ENCODE data around the gene TAOK2.
A peak's percentile ranks its signal among the peaks of the same experiment; 100 is the strongest.
"Not testable (repeated sequence)": the region's sequence is repeated elsewhere in the genome, so short reads cannot be mapped to it uniquely, and the experiment has no call there.

The TAOK2 gene

DNA sequence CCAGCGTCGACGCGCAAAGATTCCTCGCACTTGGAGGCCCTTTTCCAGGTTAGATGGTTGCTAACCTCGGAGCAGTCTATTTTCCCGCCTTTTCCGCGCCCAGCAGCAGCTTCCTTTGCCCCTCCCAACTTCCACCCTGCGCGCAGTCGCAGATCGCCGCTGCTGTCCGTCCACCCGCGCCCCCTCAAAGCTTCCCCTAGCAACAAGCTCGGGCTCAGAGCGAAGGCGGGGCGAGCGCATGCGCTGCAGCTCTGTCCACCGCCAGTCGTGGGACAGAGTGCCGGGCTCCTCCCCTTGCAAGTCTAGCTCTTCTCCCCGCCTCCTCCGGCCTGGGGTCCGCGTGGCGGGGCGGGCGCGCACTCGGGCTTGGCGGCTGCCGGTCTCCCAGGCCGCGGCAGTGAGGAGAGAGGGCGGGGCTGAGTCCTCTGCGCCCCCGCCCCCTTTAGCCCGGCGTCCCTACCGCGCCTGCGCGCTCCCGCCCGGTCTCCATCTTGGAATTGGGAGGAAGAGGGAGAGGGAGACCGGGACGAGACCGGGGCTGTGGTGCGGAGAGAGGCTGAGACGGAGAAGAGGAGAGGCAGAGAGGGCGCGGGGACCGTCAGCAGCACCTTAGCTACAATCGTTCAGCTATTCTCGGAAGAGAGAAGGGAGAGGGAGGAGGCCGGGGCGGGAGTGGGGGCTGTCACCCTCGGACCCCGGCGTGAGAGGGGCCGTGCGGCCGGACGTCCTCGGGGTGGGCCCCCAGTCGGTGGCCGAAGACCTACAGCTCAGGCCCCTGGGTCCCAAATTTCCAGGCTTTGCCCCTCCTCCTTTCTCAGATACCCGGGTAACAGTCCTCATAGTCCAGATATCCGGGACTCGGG lies at the start of gene TAOK2:
TSS of gene TAOK2 (plus strand) at position 485 of the 863 bp plus-strand sequence. CDS start 3,905 bp downstream, outside the sequence.
- peak; percentile 98 for DNase-seq

DNA sequence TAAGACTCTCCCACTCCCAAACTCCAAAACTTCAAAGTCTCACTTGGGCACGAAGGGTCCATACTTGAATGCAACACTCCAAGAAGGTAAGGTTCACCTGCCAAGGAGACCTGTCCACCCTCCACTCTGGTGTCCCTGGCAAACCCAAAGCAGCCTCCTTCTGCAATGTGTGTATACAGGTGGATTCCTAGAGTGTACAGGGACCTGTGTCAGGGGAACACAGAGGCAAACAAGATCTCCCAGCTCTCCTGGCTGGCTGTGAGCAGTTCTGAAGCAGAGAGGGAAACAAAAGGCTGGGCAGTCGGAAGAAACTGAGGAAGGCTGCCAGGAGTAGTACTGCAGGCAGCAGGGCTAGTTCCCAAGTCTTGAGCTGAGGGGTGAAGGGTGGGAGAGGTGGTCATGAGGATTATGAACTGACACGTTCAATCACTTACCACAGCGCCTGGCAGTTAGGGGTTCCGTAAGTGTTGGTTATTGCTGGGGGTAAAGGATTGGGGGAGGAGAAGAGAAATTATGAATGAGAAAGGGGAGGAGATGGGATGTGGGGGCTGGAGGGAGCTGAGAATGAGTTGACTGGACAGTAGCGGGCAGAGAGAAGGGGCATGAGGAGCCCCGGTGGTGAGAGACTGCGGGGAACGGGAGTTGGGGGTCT lies 48.4 kb upstream of the TAOK2 start:
- no peak for DNase-seq

DNA sequence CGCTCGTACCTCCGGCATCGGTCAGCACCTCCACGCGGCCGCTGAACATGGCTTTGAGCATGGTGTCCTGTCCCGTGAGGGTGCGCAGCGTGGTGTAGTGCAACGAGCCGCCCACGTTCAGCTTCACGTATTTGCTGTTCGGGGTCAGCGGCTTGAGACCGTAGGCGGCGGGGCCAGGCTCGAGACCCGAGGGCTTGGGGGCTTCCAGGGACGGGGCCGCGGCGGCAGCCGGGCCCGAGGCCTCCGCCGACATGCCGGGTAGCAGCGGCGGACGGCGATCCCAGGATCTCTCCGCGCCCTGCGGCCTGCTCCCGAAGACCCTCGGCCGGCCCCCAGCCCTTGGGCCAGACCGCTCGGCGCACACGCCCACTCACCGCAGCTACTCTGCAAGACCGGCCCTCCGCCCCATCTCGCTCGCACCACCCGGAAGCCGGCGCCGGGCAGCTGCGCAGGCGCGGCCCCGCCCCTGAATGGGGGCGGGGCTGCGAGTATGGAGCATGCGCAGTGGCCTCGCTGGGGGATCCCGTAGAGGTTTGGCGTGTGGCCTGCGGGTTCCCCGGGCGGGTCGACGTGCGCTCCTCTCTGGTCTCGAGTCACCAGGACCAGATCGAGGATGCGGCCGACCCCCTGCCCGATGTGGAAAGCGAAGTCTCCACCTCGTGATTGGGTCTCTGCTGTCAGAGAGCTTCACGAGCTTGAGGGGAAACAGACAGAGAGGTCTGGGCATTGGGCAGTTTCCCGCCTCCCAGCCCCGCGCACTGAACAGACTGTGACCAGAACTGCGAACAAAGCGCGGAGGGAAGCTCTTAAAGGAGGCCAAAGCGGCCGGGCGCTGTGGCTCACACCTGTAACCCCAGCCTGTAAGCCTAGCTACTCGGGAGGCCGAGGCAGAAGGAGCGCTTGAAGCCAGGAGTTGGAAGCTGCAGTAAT lies 47.6 kb upstream of the TAOK2 start, which contains the start of gene KCTD13:
TSS of gene KCTD13 (minus strand) at position 446 of the 930 bp plus-strand sequence. CDS start at position 253, 193 bp downstream.
- peak; percentile 86 for DNase-seq

DNA sequence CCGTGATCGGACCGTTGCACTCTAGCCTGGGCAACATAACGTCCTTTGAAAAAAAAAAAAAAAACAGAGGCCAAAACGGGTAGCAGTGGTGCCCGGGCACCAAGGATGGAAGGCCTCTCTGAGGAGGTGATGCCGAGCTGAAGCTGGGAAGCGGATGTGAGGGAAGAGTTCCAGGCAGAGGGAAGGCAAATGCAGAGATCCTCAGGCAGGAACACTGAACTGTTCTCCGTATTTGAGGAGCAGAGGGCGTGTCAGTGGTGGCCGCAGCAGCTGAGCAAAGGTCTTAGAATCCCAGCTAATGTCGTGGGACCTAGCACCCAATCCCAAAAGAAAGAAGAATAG lies 47.0 kb upstream of the TAOK2 start:
- DNase-seq: no peak

DNA sequence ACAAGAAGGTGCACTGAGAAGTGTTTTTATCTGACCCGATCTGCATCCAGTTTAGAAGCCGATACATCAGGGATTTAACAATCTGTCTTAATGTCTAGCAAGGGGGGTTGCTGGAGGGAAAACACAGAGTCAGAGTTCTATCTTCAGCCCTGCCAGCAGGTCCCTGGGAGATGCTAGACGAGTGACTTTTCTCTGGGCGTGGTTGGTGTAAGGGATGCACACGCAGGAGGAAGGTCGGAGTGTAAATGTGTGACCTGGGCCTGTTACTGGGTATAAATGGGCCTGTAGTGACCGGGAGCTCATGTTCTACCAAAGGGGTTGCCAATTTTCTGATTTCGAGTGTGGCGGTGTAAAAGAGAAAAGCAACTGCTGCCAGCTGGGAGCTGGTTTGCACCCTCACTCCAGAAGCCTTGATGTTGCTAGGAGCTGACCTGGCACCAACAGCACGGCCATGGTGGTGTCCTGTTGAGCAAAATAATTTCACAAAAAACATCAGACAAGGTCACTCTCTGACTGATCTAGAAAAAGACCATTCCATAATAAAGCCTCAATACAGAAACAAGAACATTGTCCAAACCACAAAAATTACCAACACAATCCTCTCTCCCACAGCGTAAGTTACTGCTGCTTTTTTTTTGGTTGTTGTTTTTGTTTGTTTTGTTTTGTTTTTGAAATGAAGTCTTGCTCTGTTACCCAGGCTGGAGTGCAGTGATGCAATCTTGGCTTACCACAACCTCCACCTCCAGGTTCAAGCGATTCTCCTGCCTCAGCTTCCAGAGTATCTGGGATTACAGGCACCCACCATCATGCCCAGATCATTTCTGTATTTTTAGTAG lies 46.4 kb upstream of the TAOK2 start:
- DNase-seq: no peak

DNA sequence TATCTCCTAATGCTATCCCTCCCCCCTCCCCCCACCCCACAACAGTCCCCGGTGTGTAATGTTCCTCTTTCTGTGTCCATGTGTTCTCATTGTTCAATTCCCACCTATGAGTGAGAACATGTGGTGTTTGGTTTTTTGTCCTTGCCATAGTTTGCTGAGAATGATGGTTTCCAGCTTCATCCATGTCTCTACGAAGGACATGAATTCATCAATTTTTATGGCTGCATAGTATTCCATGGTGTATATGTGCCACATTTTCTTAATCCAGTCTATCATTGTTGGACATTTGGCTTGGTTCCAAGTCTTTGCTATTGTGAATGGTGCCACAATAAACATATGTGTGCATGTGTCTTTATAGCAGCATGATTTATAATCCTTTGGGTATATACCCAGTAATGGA lies 41.9 kb upstream of the TAOK2 start:
- DNase-seq: not testable (repeated sequence)

DNA sequence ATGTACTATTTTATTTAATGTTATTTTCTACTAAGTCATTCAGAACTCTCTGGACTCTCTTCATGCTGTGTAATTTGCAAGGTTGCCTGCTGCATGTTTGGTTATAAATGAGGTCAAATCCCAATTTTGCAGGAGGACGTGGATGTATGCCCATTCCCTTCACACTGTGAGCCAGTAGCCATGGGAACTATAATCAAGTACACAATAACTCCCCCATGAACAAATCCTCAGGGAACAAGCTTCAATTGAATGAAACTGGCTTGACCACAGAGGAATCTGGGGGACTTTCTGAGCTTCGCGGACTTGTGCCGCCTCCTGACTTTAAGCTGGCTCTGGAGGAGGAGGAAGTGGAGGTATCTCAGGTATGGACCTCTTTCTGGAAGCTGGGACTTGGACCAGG lies 33.0 kb upstream of the TAOK2 start:
- no peak for DNase-seq

DNA sequence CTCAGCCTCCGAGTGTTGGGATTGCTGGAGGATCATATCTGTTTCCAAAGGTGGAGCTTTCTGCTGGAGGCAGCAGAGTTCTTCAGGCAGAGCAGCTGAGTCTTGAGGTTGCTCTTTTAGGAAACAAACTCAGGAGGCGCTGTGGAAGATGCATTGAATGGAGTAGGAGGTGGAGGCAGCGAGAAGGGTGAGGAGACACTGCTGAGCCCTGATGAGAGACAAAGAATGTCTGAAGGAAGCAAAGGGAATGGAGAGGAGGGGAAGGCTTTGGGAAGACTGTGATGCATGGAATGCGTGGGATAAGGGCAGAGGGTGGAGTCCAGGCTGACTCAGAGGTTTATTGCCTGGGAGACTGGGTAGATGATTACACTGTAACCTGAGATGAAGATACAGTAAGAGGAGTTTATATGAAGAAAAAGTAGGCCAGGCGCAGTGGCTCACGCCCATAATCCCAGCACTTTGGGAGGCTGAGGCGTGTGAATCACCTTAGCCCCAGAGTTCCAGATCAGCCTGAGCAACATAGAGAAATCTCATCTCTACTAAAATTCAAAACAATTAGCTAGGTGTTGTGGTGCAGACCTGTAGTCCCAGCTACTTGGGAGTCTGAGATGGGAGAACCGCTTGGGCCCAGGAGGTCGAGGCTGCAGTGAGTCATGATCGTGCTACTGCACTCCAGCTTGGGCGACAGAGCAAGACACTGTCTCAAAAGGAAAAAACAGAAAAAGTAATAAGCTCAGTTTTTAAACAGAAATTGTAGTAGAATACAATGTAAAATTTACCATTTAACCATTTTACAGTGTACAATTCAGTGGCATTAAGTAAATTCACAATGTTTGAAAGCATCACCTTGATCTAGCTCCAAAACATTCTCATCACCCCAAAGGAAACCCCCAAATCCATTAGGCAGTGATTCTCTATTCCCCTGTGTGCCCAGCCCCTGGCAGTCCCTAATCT lies 29.5 kb upstream of the TAOK2 start:
- DNase-seq: peak; percentile 53

DNA sequence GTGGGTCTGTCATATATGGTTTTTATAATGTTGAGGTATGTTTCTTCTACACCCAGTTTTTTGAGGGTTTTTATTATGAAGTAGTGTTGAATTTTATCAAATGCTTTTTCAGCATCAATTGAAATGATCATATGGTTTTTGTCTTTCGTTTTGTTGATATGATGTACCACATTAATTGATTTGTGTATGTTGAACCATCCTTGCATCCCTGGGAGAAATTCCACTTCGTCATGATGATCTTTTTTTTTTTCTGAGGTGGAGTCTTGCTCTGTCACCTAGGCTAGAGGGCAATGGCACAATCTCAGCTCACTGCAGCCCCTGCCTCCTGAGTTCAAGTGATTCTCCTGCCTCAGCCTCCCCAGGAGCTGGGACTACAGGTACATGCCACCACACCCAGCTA lies 25.8 kb upstream of the TAOK2 start:
- DNase-seq: no peak

DNA sequence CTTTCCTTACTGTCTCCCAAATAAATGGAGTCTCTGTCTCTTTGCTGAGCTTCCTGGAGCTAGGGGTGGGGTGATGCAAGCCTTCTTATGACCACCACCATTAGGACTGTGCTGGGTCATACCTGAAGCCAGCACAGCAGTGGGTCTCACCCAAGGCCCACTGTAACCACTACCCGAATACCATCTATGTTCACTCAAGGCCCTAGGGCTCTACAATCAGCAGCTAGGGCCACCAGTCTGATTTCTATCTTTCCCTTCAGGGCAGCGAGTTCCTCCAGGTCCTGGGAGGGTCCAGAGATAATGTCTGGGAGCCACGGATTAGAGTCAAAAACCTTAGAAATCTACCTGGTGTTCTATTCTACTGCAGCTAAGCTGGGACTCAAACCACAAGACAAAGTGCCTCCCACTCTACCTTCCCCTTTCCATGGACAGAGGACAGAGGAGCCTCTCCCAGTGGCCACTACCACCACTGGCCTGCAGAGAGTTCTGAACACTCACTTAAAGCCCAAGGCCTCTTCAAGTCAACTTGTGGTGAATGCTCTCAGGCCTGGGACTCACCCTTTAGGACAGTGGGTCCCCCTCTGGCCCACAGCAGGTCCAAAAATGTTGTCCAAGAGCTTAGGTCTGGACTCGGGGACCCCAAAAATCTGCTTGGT lies 22.7 kb upstream of the TAOK2 start:
- no peak for DNase-seq

DNA sequence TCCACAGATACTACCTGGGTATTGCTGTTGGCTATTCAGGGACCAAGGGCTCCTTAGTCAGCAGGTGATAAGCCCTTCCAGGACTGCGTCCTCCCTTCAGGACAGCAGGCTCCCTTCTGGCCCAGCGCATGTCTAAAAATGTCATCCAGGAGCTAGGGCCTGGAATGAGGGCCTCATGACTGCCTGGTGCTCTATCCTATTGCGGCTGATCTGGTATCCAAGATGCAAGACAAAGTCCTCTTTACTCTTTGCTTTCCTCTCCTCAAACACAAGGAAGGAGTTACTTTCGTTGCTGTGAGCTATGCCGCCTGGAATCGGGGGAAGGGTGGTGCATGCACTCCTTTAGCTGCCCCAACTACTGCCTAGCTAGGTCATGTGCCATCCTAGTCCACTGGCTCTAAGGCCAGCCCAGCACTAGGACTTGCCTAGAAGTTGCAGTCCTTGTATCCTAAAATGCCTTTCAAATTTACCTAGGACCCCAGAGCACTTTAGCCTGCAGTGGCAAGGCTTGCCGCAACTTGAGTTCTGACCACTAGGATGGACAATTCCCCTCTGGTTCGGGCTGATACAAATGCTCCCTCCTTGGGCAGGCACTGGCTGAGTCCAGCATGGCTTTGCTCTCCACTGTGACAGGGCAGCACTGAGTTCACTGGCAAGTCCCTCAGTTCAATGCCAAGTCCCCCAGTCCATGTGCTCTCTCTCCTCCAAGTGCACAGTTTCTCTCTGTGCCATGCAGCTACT lies 21.9 kb upstream of the TAOK2 start:
- no peak for DNase-seq

DNA sequence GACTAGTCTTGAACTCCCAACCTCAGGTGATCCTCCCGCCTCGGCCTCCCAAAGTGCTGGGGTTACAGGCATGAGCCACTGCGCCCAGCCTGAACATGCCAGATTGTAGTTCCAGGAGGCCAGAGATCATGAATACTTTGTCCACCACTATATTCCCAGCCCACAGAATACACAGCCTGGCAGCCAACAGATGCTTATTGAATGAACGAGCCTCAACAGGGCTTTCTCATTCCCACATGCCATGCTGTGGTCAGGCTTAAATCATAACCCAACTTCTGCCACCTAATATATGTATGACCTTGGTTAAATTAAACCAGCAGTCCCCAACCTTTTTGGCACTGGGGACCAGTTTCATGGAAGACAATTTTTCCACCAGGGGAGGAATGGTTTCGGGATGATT lies 14.9 kb upstream of the TAOK2 start:
- no peak for DNase-seq

DNA sequence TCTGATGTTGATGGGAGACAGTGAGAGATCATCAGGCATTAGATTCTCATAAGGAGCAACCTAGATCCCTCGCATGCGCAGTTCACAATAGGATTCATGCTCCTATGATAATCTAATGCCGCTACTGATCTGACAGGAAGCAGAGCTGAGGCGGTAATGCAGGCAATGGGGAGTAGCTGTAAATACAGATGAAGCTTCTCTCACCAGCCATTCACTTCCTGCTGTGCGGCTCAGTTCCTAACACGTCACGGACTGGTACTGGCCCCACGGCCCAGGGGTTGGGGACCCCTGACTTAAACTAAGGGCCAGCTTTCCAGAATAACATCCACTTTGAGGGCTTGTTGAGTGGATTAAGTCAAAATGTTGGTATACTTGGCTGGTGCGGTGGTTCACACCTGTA lies 14.4 kb upstream of the TAOK2 start:
- no peak for DNase-seq

DNA sequence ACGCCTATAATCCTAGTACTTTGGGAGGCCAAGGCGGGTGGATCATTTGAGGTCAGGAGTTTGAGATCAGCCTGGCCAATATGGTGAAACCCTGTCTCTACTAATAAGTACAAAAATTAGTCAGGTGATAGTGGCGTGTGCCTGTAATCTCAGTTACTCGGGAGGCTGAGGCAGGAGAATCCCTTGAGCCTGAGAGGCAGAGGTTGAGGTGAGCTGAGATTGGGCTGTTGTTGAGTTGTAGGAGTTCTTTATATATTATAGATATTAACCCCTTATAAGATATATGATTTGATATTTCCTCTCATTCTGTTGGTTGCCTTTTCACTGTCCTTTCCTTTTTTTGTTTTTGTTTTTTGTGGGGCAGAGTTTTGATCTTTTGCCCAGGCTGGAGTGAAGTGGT lies 13.8 kb upstream of the TAOK2 start:
- DNase-seq: not testable (repeated sequence)

DNA sequence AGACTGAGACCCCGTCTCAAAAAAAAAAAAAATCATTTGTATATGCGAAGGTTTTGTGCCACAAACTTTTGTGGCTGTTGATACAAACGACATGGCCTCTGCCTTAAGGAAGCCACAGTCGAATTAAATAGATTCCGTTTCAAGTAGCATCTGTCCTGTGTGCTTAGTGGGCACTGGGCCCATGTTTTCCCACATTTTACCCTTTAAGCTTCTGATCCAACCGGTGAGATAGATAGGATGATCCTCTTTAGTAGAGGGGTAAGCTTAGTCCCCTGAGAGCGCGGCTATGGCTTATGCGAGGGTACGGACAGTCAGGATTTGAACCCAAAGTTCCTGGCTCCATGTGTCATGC lies 12.6 kb upstream of the TAOK2 start:
- DNase-seq: no peak

DNA sequence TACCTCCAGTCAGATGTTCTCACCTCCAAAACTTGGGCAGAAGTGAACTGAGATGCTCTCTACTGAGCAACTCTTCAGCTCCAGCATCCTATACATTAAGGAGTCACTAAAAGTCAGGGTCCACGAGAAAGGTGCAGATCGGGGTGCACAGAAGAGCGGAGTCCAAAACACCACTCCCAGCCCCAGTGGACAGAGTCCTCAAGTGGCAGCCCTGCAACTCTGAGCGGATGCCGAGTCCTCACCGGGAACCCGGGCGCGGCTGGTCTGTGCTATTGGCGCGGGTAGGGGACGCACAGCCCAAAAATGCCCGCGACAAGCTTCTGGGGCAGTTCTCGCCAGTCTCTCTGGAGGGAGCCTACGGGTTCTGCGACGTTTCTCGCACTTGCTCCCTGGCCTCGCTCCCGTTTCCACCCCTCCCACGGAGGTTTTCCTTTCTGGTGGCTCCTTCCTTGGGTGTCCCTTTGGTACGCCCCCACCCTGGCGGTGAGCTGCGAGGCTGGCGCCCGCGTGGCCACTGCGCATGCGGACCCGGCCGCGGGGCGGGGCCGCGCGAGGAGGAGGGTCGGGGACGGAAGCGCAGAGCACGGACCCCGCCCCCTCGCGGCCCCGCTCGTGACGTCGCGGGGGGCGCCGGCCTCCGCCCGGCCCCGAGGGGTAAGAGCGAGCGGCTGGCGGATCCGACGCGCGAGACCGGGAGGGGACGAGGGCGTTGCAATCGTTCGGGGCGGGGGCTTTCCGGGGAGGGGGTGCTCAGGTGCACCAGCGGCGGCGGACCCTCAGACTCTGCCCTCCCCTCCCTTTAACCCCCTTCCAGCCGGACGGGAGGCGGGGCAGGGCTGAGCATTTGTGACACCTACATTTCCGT lies 12.0 kb upstream of the TAOK2 start, which contains the start of gene TMEM219:
TSS of gene TMEM219 (plus strand) at position 601 of the 865 bp plus-strand sequence. CDS start 1,065 bp downstream, outside the sequence.
- peak; percentile 88 for DNase-seq

DNA sequence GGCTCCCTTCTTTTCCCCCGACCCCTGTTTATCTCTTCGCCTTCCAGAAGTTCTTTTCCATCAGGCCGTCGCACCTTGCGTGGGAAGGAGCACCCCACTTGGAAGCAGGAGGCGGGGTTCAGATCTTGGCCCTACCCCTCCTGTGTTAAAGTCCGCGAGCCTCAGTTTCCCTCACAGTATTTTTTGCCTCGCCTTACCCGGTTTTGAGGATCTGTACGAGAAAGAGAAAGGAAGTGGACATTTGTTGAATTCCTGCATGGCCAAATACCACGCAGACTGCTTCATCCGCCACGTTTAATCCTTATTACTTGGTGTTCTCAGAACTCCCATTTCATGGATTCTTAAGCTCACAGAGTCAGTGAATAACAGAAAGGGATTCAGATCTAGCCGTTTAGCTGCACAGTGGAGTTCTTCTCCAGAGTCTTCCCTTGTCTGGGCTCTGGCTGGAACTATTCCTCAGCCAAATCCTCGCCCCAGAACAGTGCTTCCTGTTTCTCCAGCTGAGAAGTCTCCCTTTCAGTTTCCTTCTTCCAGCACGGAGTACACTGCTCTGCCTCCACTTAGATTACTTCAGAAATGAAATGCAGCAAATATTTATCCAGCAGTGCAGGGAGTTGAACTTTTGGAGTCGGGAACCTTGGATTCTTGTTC lies 11.2 kb upstream of the TAOK2 start:
- DNase-seq: no peak

All from SHP77 treated with DMSO at 0.1 percent for 48 hours (cell line).